A673 (cell line): ENCODE data around the gene FN3K. TPM values are rescaled to one million over a fixed set of nuclear protein-coding genes. Genes with fewer than 3 reads are reported as not detected.

ENCODE experiments used
- BruUV-seq: library from RNA; stranded (reverse); fragments of 400-500 nt; replicated peaks from 2 replicates; lab custom pipeline; 2021; lab: Mats Ljungman, UMichigan
- CTCF ChIA-PET: fragments of 300-600 bp; sonication (Branson Sonifier 250); formaldehyde crosslinking; loops from one replicate; lab custom pipeline; 2022; ENCODE audit warnings: antibody characterized with exemption; lab: Charles Lee
- POLR2A ChIA-PET: fragments of 300-600 bp; sonication (Branson Sonifier 250); formaldehyde crosslinking; loops from one replicate; lab custom pipeline; 2022; ENCODE audit warnings: antibody characterized with exemption; ENCODE audit not compliant: low non-redundant PET; lab: Charles Lee
- DNase-seq: peaks from one replicate; pipeline ENCODE4 v3.0.0-alpha.2; 2015; ENCODE audit warnings: low spot score
- H3K27ac ChIP-seq: fragments of 200-600 bp; sonication (generic); 2 replicates; pipeline ENCODE4 v1.5.1; 2016; ENCODE audit warnings: mixed run types, low read depth, mild to moderate bottlenecking, mixed read lengths, antibody characterized with exemption, low read length; ENCODE audit not compliant: poor library complexity, severe bottlenecking
- H3K27me3 ChIP-seq: fragments of 200-600 bp; sonication (generic); replicated peaks from 2 replicates; pipeline ENCODE4 v1.6.1; 2017; ENCODE audit warnings: mixed run types, low read depth, mild to moderate bottlenecking, mixed read lengths, antibody characterized with exemption, low read length; ENCODE audit not compliant: insufficient read depth, poor library complexity
- H3K36me3 ChIP-seq: fragments of 200-600 bp; sonication (generic); 2 replicates; pipeline ENCODE4 v1.6.1; 2016; ENCODE audit warnings: mixed run types, mild to moderate bottlenecking, mixed read lengths, antibody characterized with exemption, low read length; ENCODE audit not compliant: insufficient read depth, poor library complexity, severe bottlenecking
- H3K4me1 ChIP-seq: fragments of 200-600 bp; sonication (generic); 2 replicates; pipeline ENCODE4 v1.6.1; 2017; ENCODE audit warnings: mixed run types, mild to moderate bottlenecking, mixed read lengths, antibody characterized with exemption, low read length; ENCODE audit not compliant: insufficient read depth, poor library complexity, severe bottlenecking
- H3K4me3 ChIP-seq: fragments of 200-600 bp; sonication (generic); 2 replicates; pipeline ENCODE4 v1.5.1; 2016; ENCODE audit warnings: low read depth, mixed run types, mild to moderate bottlenecking, mixed read lengths, low read length; ENCODE audit not compliant: poor library complexity, severe bottlenecking
- H3K9me3 ChIP-seq: fragments of 200-600 bp; sonication (generic); 2 replicates; pipeline ENCODE4 v1.6.1; 2016; ENCODE audit warnings: mixed run types, low read depth, mild to moderate bottlenecking, mixed read lengths, antibody characterized with exemption, low read length; ENCODE audit not compliant: poor library complexity, severe bottlenecking
- EZH2 ChIP-seq: fragments of 200-600 bp; sonication (generic); IDR thresholded peaks from 2 replicates; pipeline ENCODE4 v1.6.1; 2017; ENCODE audit warnings: borderline replicate concordance, low read depth, mild to moderate bottlenecking, mixed read lengths, antibody characterized with exemption, low read length; ENCODE audit not compliant: poor library complexity, severe bottlenecking
- intact Hi-C: fragments of 100-400 bp; cut with micrococcal nuclease; formaldehyde crosslinking; loops from one replicate; pipeline ENCODE4 v1.10.0; 2022; ENCODE audit not compliant: unreplicated experiment
- total RNA-seq: library from RNA; stranded (reverse); gene quantifications from 2 replicates; pipeline ENCODE4 v1.2.3, GENCODE V29; 2021
- TF ChIP-seq, protein P1 (sequence below): fragments of 300-800, 200-600 bp; sonication (generic); conservative IDR thresholded peaks from 2 replicates; pipeline ENCODE4 v1.5.1; 2017; ENCODE audit warnings: low read depth, mild to moderate bottlenecking, antibody characterized with exemption, low read length, moderate library complexity, mixed read lengths

Gene FN3K
- total RNA-seq, 1 experiment from 2014 or later, result 6.7 TPM

GRCh38 chr17:82697808-82698064, 37.7 kb upstream of the FN3K start:
- no peak for DNase-seq
- intact Hi-C loops, result no loop called here
- Histone ChIP-seq H3K27ac (no peak overlapping the region), H3K36me3 (no peaks in the 10 kb centered on the region), H3K4me1 (no peaks in the 10 kb centered on the region), H3K9me3 (peaks cover 8% of the 10 kb centered on the region), H3K4me3 (peak overlapping the region; percentile 57), H3K27me3 (peaks cover 9% of the 10 kb centered on the region)
- POLR2A ChIA-PET, result interaction anchor here (0.6 kb wide), 1 partner anchor 90 kb away, joined by 7 read pairs; no protein-coding TSS in a partner anchor
- CTCF ChIA-PET, result no interaction called here
- TF ChIP-seq EZH2, result no peak
- TF ChIP-seq, protein P1, sequence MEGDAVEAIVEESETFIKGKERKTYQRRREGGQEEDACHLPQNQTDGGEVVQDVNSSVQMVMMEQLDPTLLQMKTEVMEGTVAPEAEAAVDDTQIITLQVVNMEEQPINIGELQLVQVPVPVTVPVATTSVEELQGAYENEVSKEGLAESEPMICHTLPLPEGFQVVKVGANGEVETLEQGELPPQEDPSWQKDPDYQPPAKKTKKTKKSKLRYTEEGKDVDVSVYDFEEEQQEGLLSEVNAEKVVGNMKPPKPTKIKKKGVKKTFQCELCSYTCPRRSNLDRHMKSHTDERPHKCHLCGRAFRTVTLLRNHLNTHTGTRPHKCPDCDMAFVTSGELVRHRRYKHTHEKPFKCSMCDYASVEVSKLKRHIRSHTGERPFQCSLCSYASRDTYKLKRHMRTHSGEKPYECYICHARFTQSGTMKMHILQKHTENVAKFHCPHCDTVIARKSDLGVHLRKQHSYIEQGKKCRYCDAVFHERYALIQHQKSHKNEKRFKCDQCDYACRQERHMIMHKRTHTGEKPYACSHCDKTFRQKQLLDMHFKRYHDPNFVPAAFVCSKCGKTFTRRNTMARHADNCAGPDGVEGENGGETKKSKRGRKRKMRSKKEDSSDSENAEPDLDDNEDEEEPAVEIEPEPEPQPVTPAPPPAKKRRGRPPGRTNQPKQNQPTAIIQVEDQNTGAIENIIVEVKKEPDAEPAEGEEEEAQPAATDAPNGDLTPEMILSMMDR, result no peak
- no TSS peak for BruUV-seq

DNA sequence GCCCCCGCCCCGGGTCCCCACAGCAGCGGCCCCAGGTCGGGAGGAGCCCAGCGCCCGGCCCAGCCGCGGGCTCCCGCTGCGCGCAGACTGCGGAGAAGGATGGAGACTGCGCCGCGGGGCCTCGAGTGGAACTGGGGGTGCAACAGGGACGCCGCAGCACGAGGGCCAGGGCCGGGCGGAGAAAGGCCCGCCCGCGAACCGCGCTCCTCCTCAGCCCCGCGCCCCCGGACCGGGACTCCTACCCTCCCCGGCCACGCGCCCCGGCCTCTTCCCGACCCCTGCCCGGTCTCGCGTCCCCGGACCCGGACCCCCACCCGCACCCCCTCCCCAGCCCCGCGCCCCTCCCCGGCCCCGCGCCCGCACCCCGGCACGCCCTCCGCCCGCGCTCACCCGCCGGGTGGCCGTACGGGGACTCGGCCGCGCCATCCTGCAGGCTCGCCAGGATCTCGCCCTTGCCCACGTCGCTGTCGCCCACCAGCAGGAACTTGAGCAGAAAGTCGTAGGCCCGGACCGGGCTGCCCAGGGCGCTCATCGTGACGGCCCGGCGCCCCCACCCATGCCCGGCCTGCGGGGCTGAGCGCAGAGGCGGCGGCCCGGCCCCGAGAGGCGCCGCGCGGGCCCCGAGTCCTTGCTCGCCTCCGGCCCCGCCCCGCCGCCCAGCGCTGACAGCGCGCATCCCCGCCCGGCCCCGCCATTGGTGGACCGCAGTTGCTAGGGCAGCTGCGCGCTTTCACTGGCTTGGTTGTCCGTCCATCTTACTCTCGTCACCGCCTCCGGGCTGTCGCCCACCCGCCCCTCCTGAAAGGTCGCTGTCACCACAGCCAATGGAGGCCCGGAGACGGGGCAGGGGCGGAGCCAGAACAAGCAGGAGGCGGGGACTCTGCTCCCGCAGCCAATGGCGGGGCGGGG, 37.1 kb upstream of the FN3K start, which contains the start of gene RAB40B:
Gene RAB40B (minus strand): TSS at position 634 of the 909 bp plus-strand sequence. CDS start 102 bp downstream, at position 532.
- Histone ChIP-seq H3K36me3 (no peaks in the 10 kb centered on the region), H3K9me3 (peaks cover 8% of the 10 kb centered on the region), H3K4me3 (peak within 1 kb of the TSS; percentile 57), H3K4me1 (no peaks in the 10 kb centered on the region), H3K27me3 (peaks cover 9% of the 10 kb centered on the region), H3K27ac (no peak within 1 kb of the TSS)
- POLR2A ChIA-PET, result interaction anchor here (0.6 kb wide), 1 partner anchor 20 kb away, joined by 13 read pairs; no protein-coding TSS in a partner anchor
- TF ChIP-seq, protein P1, result no peak
- TF ChIP-seq EZH2, result no peak
- intact Hi-C loops, result no loop called here
- CTCF ChIA-PET, result no interaction called here
- peak; percentile 99 for DNase-seq
- BruUV-seq, result no TSS peak

GRCh38 chr17:82698974-82699442, 36.4 kb upstream of the FN3K start:
- DNase-seq, result peak; percentile 33
- no peaks in the 10 kb centered on the region for H3K4me1 ChIP-seq
- H3K27ac ChIP-seq, result no peak overlapping the region
- BruUV-seq, result no TSS peak
- ChIA-PET POLR2A (interaction anchor here (0.6 kb wide), 1 partner anchor 21 kb away, joined by 13 read pairs; no protein-coding TSS in a partner anchor), CTCF (no interaction called here)
- no peak for TF ChIP-seq EZH2
- TF ChIP-seq, protein P1, result no peak
- intact Hi-C loops, result no loop called here
- peaks cover 8% of the 10 kb centered on the region for H3K9me3 ChIP-seq
- peak overlapping the region; percentile 57 for H3K4me3 ChIP-seq
- H3K36me3 ChIP-seq, result no peaks in the 10 kb centered on the region
- peaks cover 9% of the 10 kb centered on the region for H3K27me3 ChIP-seq
